PC-9 (cell line): Measurements from ENCODE around the gene KITLG. TPM values are rescaled to one million over a fixed set of nuclear protein-coding genes. Genes with fewer than 3 reads are reported as not detected.

ENCODE experiments used
- BruUV-seq: library from RNA; stranded (reverse); fragments of 400-500 nt; replicated peaks from 2 replicates; lab custom pipeline; 2021; lab: Mats Ljungman, UMichigan
- CTCF ChIA-PET: fragments of 300-600 bp; sonication (Branson Sonifier 250); formaldehyde crosslinking; loops from one replicate; lab custom pipeline; 2022; ENCODE audit warnings: antibody characterized with exemption; lab: Charles Lee
- POLR2A ChIA-PET: fragments of 300-600 bp; sonication (Branson Sonifier 250); formaldehyde crosslinking; loops from one replicate; lab custom pipeline; 2022; ENCODE audit warnings: antibody characterized with exemption; ENCODE audit not compliant: unreplicated experiment; lab: Charles Lee
- DNase-seq, 2 experiments: peaks; one replicate each; pipeline versions ENCODE4 v3.0.0 to v3.0.0-alpha.2; 2015 to 2022; ENCODE audit warnings: mixed read lengths in 1 of 2
- H2AFZ ChIP-seq: fragments of 200-600 bp; sonication (generic); 2 replicates; pipeline ENCODE4 v1.8.1; 2017; ENCODE audit warnings: antibody characterized with exemption
- H3F3A ChIP-seq: fragments of 200-600 bp; sonication (generic); 2 replicates; pipeline ENCODE4 v1.8.1; 2017; ENCODE audit warnings: antibody characterized with exemption, mild to moderate bottlenecking, low read depth; ENCODE audit not compliant: insufficient read depth
- H3K27ac ChIP-seq: fragments of 200-600 bp; sonication (generic); 2 replicates; pipeline ENCODE4 v1.6.1; 2016; ENCODE audit warnings: mixed run types
- H3K27me3 ChIP-seq: fragments of 200-600 bp; sonication (generic); 2 replicates; pipeline ENCODE4 v1.6.1; 2016; ENCODE audit warnings: low read depth, mixed run types; ENCODE audit not compliant: insufficient read depth
- H3K36me3 ChIP-seq: fragments of 200-600 bp; sonication (generic); 2 replicates; pipeline ENCODE4 v1.6.1; 2016; ENCODE audit warnings: low read depth, mixed run types
- H3K4me1 ChIP-seq: fragments of 200-600 bp; sonication (generic); replicated peaks from 2 replicates; pipeline ENCODE4 v1.6.1; 2016; ENCODE audit warnings: mixed run types; ENCODE audit not compliant: insufficient read depth
- H3K4me2 ChIP-seq: fragments of 200-600 bp; sonication (generic); 2 replicates; pipeline ENCODE4 v1.6.1; 2017; ENCODE audit warnings: mixed run types
- H3K4me3 ChIP-seq: fragments of 200-600 bp; sonication (generic); 2 replicates; pipeline ENCODE4 v1.6.1; 2016; ENCODE audit warnings: mixed run types
- H3K79me2 ChIP-seq: fragments of 200-600 bp; sonication (generic); 2 replicates; pipeline ENCODE4 v1.6.1; 2017; ENCODE audit warnings: low read depth, mixed run types
- H3K9me2 ChIP-seq: fragments of 200-600 bp; sonication (generic); 2 replicates; pipeline ENCODE4 v1.8.1; 2017; ENCODE audit warnings: mild to moderate bottlenecking; ENCODE audit not compliant: insufficient read depth
- H3K9me3 ChIP-seq: fragments of 200-600 bp; sonication (generic); 2 replicates; pipeline ENCODE4 v1.8.1; 2016; ENCODE audit warnings: low read depth; ENCODE audit not compliant: insufficient read depth
- H4K20me1 ChIP-seq: fragments of 200-600 bp; sonication (generic); 2 replicates; pipeline ENCODE4 v1.8.1; 2017; ENCODE audit not compliant: insufficient read depth
- EZH2 ChIP-seq: fragments of 200-600 bp; sonication (generic); IDR thresholded peaks from 2 replicates; pipeline ENCODE4 v1.8.0; 2017; ENCODE audit warnings: antibody characterized with exemption, low read depth
- intact Hi-C: fragments of 100-400 bp; cut with micrococcal nuclease; formaldehyde crosslinking; loops from one replicate; pipeline ENCODE4 v1.10.0; 2022; ENCODE audit not compliant: unreplicated experiment
- total RNA-seq: library from RNA; stranded (reverse); gene quantifications from 2 replicates; pipeline ENCODE4 v1.2.3, GENCODE V29; 2021
- TF ChIP-seq, protein P1 (sequence below): fragments of 200-600 bp; sonication (generic); conservative IDR thresholded peaks from 2 replicates; pipeline ENCODE4 v1.6.1; 2017; ENCODE audit warnings: mixed run types, antibody characterized with exemption, mild to moderate bottlenecking, moderate library complexity

Gene KITLG
- total RNA-seq, 1 experiment from 2014 or later, result 15.8 TPM

DNA sequence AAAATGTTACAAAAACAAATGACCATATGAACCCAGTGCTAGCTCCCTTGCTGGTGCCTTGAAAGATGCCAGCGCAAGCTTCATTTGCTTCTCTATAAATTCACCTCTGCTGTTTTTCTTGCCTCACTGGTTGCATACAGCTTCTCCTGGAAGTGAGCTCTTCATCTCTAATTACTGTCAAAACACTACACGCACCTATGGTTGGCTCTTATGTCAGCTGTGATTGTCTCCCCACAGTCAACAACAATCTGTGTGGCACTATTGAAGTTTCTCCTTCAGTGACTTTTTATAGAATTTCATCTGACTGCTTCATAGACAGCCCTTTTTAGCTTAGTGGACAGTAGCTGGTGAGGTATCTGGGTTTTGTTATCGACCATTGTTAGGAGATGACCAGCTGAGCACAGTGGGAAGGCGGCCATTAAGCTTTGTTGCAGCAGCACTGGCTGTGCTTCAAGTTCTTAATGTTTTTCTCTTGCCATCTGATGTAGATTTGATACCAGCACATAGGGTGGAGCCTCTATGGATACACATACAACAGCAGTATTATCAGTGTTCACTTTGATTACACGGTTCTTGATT lies 131.8 kb downstream of the KITLG start:
- BruUV-seq, result no TSS peak
- Histone ChIP-seq H3K27me3 (no peaks in the 10 kb centered on the region), H4K20me1 (no peaks in the 10 kb centered on the region), H3K4me3 (no peak overlapping the region), H3K4me1 (no peaks in the 10 kb centered on the region), H3K9me2 (no peaks in the 10 kb centered on the region), H2AFZ (no peak overlapping the region), H3K79me2 (no peaks in the 10 kb centered on the region), H3K4me2 (no peak overlapping the region), H3K36me3 (no peaks in the 10 kb centered on the region), H3K9me3 (no peaks in the 10 kb centered on the region), H3K27ac (no peak overlapping the region), H3F3A (no peaks in the 10 kb centered on the region)
- CTCF ChIA-PET, result no interaction called here
- TF ChIP-seq, protein P1, sequence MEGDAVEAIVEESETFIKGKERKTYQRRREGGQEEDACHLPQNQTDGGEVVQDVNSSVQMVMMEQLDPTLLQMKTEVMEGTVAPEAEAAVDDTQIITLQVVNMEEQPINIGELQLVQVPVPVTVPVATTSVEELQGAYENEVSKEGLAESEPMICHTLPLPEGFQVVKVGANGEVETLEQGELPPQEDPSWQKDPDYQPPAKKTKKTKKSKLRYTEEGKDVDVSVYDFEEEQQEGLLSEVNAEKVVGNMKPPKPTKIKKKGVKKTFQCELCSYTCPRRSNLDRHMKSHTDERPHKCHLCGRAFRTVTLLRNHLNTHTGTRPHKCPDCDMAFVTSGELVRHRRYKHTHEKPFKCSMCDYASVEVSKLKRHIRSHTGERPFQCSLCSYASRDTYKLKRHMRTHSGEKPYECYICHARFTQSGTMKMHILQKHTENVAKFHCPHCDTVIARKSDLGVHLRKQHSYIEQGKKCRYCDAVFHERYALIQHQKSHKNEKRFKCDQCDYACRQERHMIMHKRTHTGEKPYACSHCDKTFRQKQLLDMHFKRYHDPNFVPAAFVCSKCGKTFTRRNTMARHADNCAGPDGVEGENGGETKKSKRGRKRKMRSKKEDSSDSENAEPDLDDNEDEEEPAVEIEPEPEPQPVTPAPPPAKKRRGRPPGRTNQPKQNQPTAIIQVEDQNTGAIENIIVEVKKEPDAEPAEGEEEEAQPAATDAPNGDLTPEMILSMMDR, result no peak
- no peak for TF ChIP-seq EZH2
- intact Hi-C loops, result no loop called here
- POLR2A ChIA-PET, result interaction anchor here (0.6 kb wide), 1 partner anchor 368 kb away, joined by 5 read pairs; no protein-coding TSS in a partner anchor
- no peak for DNase-seq

DNA sequence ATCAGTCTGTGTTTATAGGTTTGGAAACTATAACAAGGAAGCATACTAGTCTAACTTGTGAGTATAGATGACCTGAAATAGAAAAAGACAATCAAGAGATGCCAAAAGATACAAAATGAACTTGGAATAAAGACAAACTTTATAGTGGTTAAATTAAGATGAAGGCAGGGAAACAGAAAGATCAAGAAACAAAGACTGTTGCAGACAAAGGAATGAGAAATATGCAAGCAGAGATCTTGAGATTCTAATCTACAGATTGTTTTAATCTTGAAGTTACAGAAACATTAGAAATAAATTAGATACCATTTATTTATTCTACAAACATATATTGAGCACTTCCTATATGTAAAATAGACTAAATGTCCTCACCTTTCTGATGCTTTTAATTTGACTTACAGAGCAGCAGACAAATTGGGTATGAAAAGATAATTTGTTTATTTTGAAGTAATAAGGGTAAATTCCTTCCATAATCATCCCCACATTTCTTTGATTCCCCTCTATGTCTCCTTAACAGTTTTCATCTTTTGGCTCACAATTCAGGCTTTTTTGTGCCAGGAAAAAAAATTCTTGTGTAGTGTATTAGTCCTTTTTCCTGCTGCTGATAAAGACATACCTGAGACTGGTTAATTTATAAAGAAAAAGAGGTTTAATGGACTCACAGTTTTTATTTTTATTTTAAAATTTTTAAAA lies 134.4 kb downstream of the KITLG start:
- intact Hi-C loops, result no loop called here
- no peak overlapping the region for H3K4me2 ChIP-seq
- no TSS peak for BruUV-seq
- H3K9me3 ChIP-seq, result no peaks in the 10 kb centered on the region
- no peak for TF ChIP-seq EZH2
- TF ChIP-seq, protein P1, result no peak
- no peaks in the 10 kb centered on the region for H3K36me3 ChIP-seq
- H3K79me2 ChIP-seq, result no peaks in the 10 kb centered on the region
- no peaks in the 10 kb centered on the region for H3K9me2 ChIP-seq
- no peaks in the 10 kb centered on the region for H3F3A ChIP-seq
- no peak overlapping the region for H3K27ac ChIP-seq
- no peak for DNase-seq
- H2AFZ ChIP-seq, result no peak overlapping the region
- POLR2A ChIA-PET, result interaction anchor here (0.5 kb wide), 1 partner anchor 907 kb away, joined by 8 read pairs; no protein-coding TSS in a partner anchor
- H3K27me3 ChIP-seq, result no peaks in the 10 kb centered on the region
- H4K20me1 ChIP-seq, result no peaks in the 10 kb centered on the region
- CTCF ChIA-PET, result no interaction called here
- H3K4me1 ChIP-seq, result no peaks in the 10 kb centered on the region
- no peak overlapping the region for H3K4me3 ChIP-seq

DNA sequence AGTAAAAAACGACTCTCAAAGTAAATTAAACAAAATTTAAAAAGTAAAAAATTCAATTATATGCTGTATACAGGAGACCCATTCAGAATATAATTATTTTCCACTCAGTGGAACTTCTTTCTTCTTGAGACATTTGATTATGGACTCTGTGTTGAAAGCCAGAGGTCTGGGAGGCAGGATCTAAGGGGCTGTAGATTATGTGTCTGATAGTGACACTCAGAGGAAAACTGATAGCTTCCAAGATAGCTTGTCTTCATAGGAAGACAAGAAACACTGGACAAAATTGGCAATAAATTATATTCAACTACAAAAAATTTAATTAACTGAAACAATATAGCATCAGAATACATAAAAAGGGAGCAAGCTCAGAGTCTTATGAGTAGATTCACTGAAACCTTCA lies 135.8 kb downstream of the KITLG start:
- ChIA-PET CTCF (no interaction called here), POLR2A (no interaction called here)
- Histone ChIP-seq H4K20me1 (no peaks in the 10 kb centered on the region), H3K79me2 (no peaks in the 10 kb centered on the region), H3K36me3 (no peaks in the 10 kb centered on the region), H3K27me3 (no peaks in the 10 kb centered on the region), H3K4me1 (no peaks in the 10 kb centered on the region), H3K9me2 (no peaks in the 10 kb centered on the region), H3K9me3 (no peaks in the 10 kb centered on the region), H3K4me3 (no peak overlapping the region), H3F3A (no peaks in the 10 kb centered on the region), H3K4me2 (no peak overlapping the region), H3K27ac (no peak overlapping the region), H2AFZ (no peak overlapping the region)
- TF ChIP-seq, protein P1, result no peak
- TF ChIP-seq EZH2, result no peak
- no TSS peak for BruUV-seq
- intact Hi-C loops, result no loop called here
- DNase-seq, result no peak
